Renal cortex interstitium (tissue), 11 donors: Measurements from ENCODE around the gene PMPCA. TPM values are rescaled to one million over a fixed set of nuclear protein-coding genes. Genes with fewer than 3 reads are reported as not detected.
A peak's percentile ranks its signal among the peaks of the same experiment; 100 is the strongest.
"Not testable (repeated sequence)": the region's sequence is repeated elsewhere in the genome, so short reads cannot be mapped to it uniquely, and the experiment has no call there.

Source experiments
- DNase-seq, 11 donors: peaks; one replicate each; pipeline ENCODE4 v3.0.0-alpha.2; 2013; ENCODE audit warnings: low read depth in 9 of 11, low spot score in 4 of 11; ENCODE audit errors: extremely low read depth in 1 of 11
- polyA plus RNA-seq, 3 donors: library from polyadenylated mRNA; unstranded; fragments of 120-200 nt; gene quantifications; one replicate each; pipeline ENCODE4 v1.2.1, GENCODE V29; 2013; ENCODE audit not compliant: insufficient read length in 3 of 3

PMPCA gene
- polyA plus RNA-seq, 3 donors: 55.7 to 67.3 (median 61.1) TPM

- no peak for DNase-seq
Observed at GRCh38 chr9:136403538-136403914, 6.9 kb upstream of the PMPCA start.

GRCh38 chr9:136403915-136404800 is 6.3 kb upstream of the PMPCA start:
- DNase-seq: no peak

GRCh38 chr9:136404801-136405136 is 5.7 kb upstream of the PMPCA start:
- DNase-seq: no peak

- DNase-seq: no peak
Observed at GRCh38 chr9:136405481-136405880, 5.0 kb upstream of the PMPCA start.

GRCh38 chr9:136405904-136406303 is 4.6 kb upstream of the PMPCA start:
- DNase-seq: not testable (repeated sequence)

- not testable (repeated sequence) for DNase-seq
Observed at GRCh38 chr9:136407061-136407460, 3.4 kb upstream of the PMPCA start.

- DNase-seq: no peak
Observed at GRCh38 chr9:136407911-136408310, 2.5 kb upstream of the PMPCA start.

- DNase-seq: peak in 1 of 11 donors; percentile 8
Observed at GRCh38 chr9:136409557-136410455, 652 bp upstream of the PMPCA start.

GRCh38 chr9:136411378-136411777 is 920 bp downstream of the PMPCA start:
- DNase-seq: no peak

- DNase-seq: no peak
Observed at GRCh38 chr9:136412962-136413361, 2.5 kb downstream of the PMPCA start.

- DNase-seq: no peak
Observed at GRCh38 chr9:136416427-136416826, 6.0 kb downstream of the PMPCA start.

- DNase-seq: no peak
Observed at GRCh38 chr9:136416914-136417313, 6.5 kb downstream of the PMPCA start.

- DNase-seq: no peak
Observed at GRCh38 chr9:136418182-136419091, 8.0 kb downstream of the PMPCA start.

- no peak for DNase-seq
Observed at GRCh38 chr9:136419092-136419420, 8.6 kb downstream of the PMPCA start.

- no peak for DNase-seq
Observed at GRCh38 chr9:136421791-136422190, 11.3 kb downstream of the PMPCA start.

GRCh38 chr9:136422876-136423275 is 12.4 kb downstream of the PMPCA start:
- no peak for DNase-seq

GRCh38 chr9:136423432-136424146 is 13.1 kb downstream of the PMPCA start:
- no peak for DNase-seq

GRCh38 chr9:136424750-136425362 is 14.4 kb downstream of the PMPCA start:
- no peak for DNase-seq
